A673 (cell line): ENCODE measurements around the gene DPP10.

Experiments used
- EZH2 ChIP-seq: fragments of 200-600 bp; sonication (generic); IDR thresholded peaks from 2 replicates; pipeline ENCODE4 v1.6.1; 2017; ENCODE audit warnings: borderline replicate concordance, low read depth, mild to moderate bottlenecking, mixed read lengths, antibody characterized with exemption, low read length; ENCODE audit not compliant: poor library complexity, severe bottlenecking
- TF ChIP-seq, protein P1 (sequence below): fragments of 300-800, 200-600 bp; sonication (generic); conservative IDR thresholded peaks from 2 replicates; pipeline ENCODE4 v1.5.1; 2017; ENCODE audit warnings: low read depth, mild to moderate bottlenecking, antibody characterized with exemption, low read length, moderate library complexity, mixed read lengths

GRCh38 chr2:115634578-115634977 lies 1192.1 kb downstream of the DPP10 start:
- TF ChIP-seq, protein P1, sequence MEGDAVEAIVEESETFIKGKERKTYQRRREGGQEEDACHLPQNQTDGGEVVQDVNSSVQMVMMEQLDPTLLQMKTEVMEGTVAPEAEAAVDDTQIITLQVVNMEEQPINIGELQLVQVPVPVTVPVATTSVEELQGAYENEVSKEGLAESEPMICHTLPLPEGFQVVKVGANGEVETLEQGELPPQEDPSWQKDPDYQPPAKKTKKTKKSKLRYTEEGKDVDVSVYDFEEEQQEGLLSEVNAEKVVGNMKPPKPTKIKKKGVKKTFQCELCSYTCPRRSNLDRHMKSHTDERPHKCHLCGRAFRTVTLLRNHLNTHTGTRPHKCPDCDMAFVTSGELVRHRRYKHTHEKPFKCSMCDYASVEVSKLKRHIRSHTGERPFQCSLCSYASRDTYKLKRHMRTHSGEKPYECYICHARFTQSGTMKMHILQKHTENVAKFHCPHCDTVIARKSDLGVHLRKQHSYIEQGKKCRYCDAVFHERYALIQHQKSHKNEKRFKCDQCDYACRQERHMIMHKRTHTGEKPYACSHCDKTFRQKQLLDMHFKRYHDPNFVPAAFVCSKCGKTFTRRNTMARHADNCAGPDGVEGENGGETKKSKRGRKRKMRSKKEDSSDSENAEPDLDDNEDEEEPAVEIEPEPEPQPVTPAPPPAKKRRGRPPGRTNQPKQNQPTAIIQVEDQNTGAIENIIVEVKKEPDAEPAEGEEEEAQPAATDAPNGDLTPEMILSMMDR: no peak
- TF ChIP-seq EZH2: no peak
